Dendritic cell treated with granulocyte-macrophage colony-stimulating factor and Interleukin-4, amounts not matched to agents 40 ng/mL and 50 ng/mL, for 4 days (primary cell): ENCODE results near the gene SMC6.

Experiments used
- H3K27ac Mint-ChIP-seq: one replicate; pipeline ENCODE4 v1.8.0; 2022; ENCODE audit warnings: mild to moderate bottlenecking, mixed read lengths
- H3K27me3 Mint-ChIP-seq: one replicate; pipeline ENCODE4 v1.8.0; 2022; ENCODE audit warnings: mild to moderate bottlenecking, mixed read lengths
- H3K36me3 Mint-ChIP-seq: one replicate; pipeline ENCODE4 v1.8.0; 2022; ENCODE audit warnings: low read depth, mixed read lengths
- H3K4me1 Mint-ChIP-seq: one replicate; pipeline ENCODE4 v1.8.0; 2022; ENCODE audit warnings: low read depth, mixed read lengths
- H3K4me3 Mint-ChIP-seq: one replicate; pipeline ENCODE4 v1.8.0; 2022; ENCODE audit warnings: mild to moderate bottlenecking, moderate library complexity, mixed read lengths
- H3K9me3 Mint-ChIP-seq: one replicate; pipeline ENCODE4 v1.8.0; 2022; ENCODE audit warnings: mixed read lengths
- intact Hi-C: fragments of 100-400 bp; cut with micrococcal nuclease; formaldehyde crosslinking; loops from one replicate; pipeline ENCODE4 v1.15.0; 2022

The SMC6 gene

DNA sequence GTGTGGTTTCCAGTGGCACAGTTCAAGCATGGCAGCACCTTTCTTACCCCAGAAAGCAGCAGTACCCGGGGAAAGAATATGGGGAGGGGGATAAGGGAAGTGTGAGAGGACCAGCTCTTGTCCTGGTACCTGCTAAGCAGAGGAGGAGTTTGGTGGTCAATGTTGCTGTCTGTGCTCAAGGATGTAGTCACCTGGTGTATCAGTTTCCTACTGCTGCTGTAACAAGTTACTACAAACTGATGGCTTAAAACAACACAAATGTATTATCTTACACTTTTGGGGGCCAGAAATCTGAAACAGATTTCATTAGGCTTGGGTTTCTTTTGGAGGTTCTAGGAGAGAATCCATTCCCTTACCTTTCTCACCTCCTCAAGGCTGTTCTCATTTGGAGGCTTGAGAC lies 135.7 kb downstream of the SMC6 start:
- H3K27me3 Mint-ChIP-seq = peaks cover under 1% of the 10 kb centered on the region
- no peak overlapping the region for H3K27ac Mint-ChIP-seq
- H3K9me3 Mint-ChIP-seq = no peaks in the 10 kb centered on the region
- intact Hi-C loops = no loop called here
- H3K36me3 Mint-ChIP-seq = no peaks in the 10 kb centered on the region
- H3K4me1 Mint-ChIP-seq = no peaks in the 10 kb centered on the region
- no peak overlapping the region for H3K4me3 Mint-ChIP-seq

- Mint-ChIP-seq H3K4me3 (no peak overlapping the region), H3K4me1 (no peaks in the 10 kb centered on the region), H3K9me3 (no peaks in the 10 kb centered on the region)
These were observed 136.1 kb downstream of the SMC6 start for GRCh38 chr2:17617516-17617915.

DNA sequence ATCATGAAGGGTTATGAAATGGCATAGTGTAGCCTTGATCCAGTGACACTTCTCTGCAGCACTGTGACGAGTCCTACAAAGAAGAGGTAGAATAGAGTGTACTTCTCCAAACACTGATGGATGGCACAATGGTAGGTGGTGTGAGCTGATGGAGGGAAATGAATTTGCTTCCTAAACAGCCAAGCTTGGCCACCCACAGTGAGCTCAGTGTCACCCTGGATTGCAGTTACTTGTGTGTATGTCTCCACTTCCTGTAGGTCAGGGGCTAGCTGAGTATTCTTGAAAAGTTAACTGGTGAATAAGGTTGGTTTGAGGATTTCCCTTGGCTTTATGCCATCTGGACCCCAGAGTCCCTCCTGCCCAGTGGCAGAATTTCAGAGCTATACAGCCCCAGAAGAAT lies 137.2 kb downstream of the SMC6 start:
- intact Hi-C loops = no loop called here
- no peak overlapping the region for H3K27ac Mint-ChIP-seq
- H3K4me3 Mint-ChIP-seq = no peak overlapping the region
- no peaks in the 10 kb centered on the region for H3K9me3 Mint-ChIP-seq
- peaks cover 2% of the 10 kb centered on the region for H3K27me3 Mint-ChIP-seq
- H3K36me3 Mint-ChIP-seq = no peaks in the 10 kb centered on the region
- H3K4me1 Mint-ChIP-seq = no peaks in the 10 kb centered on the region

More at GRCh38 chr2:17617516-17617915, 136.1 kb downstream of the SMC6 start:
- no peak overlapping the region for H3K27ac Mint-ChIP-seq
- peaks cover 2% of the 10 kb centered on the region for H3K27me3 Mint-ChIP-seq
- intact Hi-C loops = no loop called here
- H3K36me3 Mint-ChIP-seq = no peaks in the 10 kb centered on the region

- H3K36me3 Mint-ChIP-seq = no peaks in the 10 kb centered on the region
- no peaks in the 10 kb centered on the region for H3K9me3 Mint-ChIP-seq
- intact Hi-C loops = no loop called here
- H3K4me1 Mint-ChIP-seq = no peaks in the 10 kb centered on the region
- no peak overlapping the region for H3K27ac Mint-ChIP-seq
- peaks cover 2% of the 10 kb centered on the region for H3K27me3 Mint-ChIP-seq
- no peak overlapping the region for H3K4me3 Mint-ChIP-seq
These were observed 137.8 kb downstream of the SMC6 start for GRCh38 chr2:17615728-17616351.

DNA sequence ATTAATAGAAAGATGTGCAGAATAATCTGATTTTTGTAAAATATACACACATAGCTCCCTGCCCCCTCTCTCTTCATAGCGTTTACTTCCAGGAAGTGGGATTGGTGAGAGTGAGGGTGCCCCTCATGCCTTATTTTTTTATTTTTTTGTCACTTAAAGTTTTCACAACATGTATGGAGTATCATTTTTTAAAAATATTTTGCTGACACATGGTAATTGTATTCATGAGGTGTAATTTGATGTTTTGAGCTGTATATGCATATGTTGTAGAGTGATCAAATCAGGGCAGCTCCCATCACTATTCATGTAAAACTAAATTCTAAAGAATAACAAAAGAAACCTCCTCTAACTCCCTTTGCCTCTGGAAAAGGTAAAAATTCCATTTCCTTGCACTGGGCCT lies 138.5 kb downstream of the SMC6 start:
- H3K4me3 Mint-ChIP-seq = no peak overlapping the region
- no peaks in the 10 kb centered on the region for H3K9me3 Mint-ChIP-seq
- no peak overlapping the region for H3K27ac Mint-ChIP-seq
- peaks cover 5% of the 10 kb centered on the region for H3K27me3 Mint-ChIP-seq
- no peaks in the 10 kb centered on the region for H3K4me1 Mint-ChIP-seq
- intact Hi-C loops = no loop called here
- no peaks in the 10 kb centered on the region for H3K36me3 Mint-ChIP-seq

GRCh38 chr2:17614174-17614930 lies 139.3 kb downstream of the SMC6 start:
- Mint-ChIP-seq H3K4me1 (no peaks in the 10 kb centered on the region), H3K9me3 (no peaks in the 10 kb centered on the region), H3K4me3 (no peak overlapping the region), H3K27ac (no peak overlapping the region), H3K27me3 (peaks cover 5% of the 10 kb centered on the region), H3K36me3 (no peaks in the 10 kb centered on the region)
- intact Hi-C loops = no loop called here
